HG02678 (cell line): Measurements from ENCODE around the gene OOSP4B.
"Not testable (repeated sequence)": the region's sequence is repeated elsewhere in the genome, so short reads cannot be mapped to it uniquely, and the experiment has no call there.

ENCODE experiments used
- ATAC-seq: cut with Tn5 transposase; IDR thresholded peaks from one replicate; pipeline ENCODE4 v1.9.1; 2021; ENCODE audit warnings: mild to moderate bottlenecking, moderate library complexity; ENCODE audit not compliant: unreplicated experiment

The OOSP4B gene

GRCh38 chr11:60059052-60059451 lies 42.1 kb downstream of the OOSP4B start:
- no peak for ATAC-seq

GRCh38 chr11:60059521-60060240 lies 42.7 kb downstream of the OOSP4B start:
- no peak for ATAC-seq

GRCh38 chr11:60064111-60064510 lies 47.1 kb downstream of the OOSP4B start:
- ATAC-seq: no peak

GRCh38 chr11:60065801-60066200 lies 48.8 kb downstream of the OOSP4B start:
- no peak for ATAC-seq

- no peak for ATAC-seq
Observed at GRCh38 chr11:60069450-60069849, 52.5 kb downstream of the OOSP4B start.

GRCh38 chr11:60071644-60072043 lies 54.7 kb downstream of the OOSP4B start:
- not testable (repeated sequence) for ATAC-seq

GRCh38 chr11:60077216-60077817 lies 60.3 kb downstream of the OOSP4B start:
- no peak for ATAC-seq

- ATAC-seq: no peak
Observed at GRCh38 chr11:60077981-60078380, 61.0 kb downstream of the OOSP4B start.

GRCh38 chr11:60078745-60079144 lies 61.8 kb downstream of the OOSP4B start:
- ATAC-seq: no peak

GRCh38 chr11:60080535-60080934 lies 63.6 kb downstream of the OOSP4B start:
- ATAC-seq: no peak
